Kidney glomerular epithelial cell (primary cell): Measurements from ENCODE around the gene RAB40B.
"Not testable (repeated sequence)": the region's sequence is repeated elsewhere in the genome, so short reads cannot be mapped to it uniquely, and the experiment has no call there.

Experiments
- DNase-seq: peaks from one replicate; lab custom pipeline; 2025; lab: John Stamatoyannopoulos, UW

The RAB40B gene

GRCh38 chr17:82698065-82698973 lies at the start of gene RAB40B:
RAB40B (minus strand) TSS chr17:82698698; CDS start chr17:82698596, 102 bp downstream.
- peak; percentile 99 for DNase-seq

- DNase-seq: no peak
These were observed 47.0 kb upstream of the RAB40B start for GRCh38 chr17:82745524-82745923.

- DNase-seq: not testable (repeated sequence)
These were observed 46.2 kb upstream of the RAB40B start for GRCh38 chr17:82744736-82745135.

- no peak for DNase-seq
These were observed 45.1 kb upstream of the RAB40B start for GRCh38 chr17:82743344-82744219.

- DNase-seq: no peak
These were observed 42.6 kb upstream of the RAB40B start for GRCh38 chr17:82740906-82741759.

- DNase-seq: no peak
These were observed 39.7 kb upstream of the RAB40B start for GRCh38 chr17:82737967-82738877.

- DNase-seq: no peak
These were observed 38.1 kb upstream of the RAB40B start for GRCh38 chr17:82736511-82737185.

- DNase-seq: no peak
These were observed 36.7 kb upstream of the RAB40B start, which contains the start of gene FN3K for GRCh38 chr17:82734987-82735866. FN3K (plus strand) TSS chr17:82735615; CDS start chr17:82735637, 22 bp downstream.

- no peak for DNase-seq
These were observed 33.7 kb upstream of the RAB40B start for GRCh38 chr17:82732118-82732743.

- DNase-seq: no peak
These were observed 31.2 kb upstream of the RAB40B start for GRCh38 chr17:82729479-82730260.

GRCh38 chr17:82726427-82726826 lies 27.9 kb upstream of the RAB40B start:
- DNase-seq: no peak

GRCh38 chr17:82723169-82723807 lies 24.8 kb upstream of the RAB40B start:
- DNase-seq: no peak

GRCh38 chr17:82722341-82723013 lies 24.0 kb upstream of the RAB40B start:
- no peak for DNase-seq

- DNase-seq: no peak
These were observed 21.7 kb upstream of the RAB40B start for GRCh38 chr17:82720204-82720603.

- no peak for DNase-seq
These were observed 20.6 kb upstream of the RAB40B start for GRCh38 chr17:82718986-82719685.
